HepG2 (cell line): ENCODE data around the gene ZDHHC24. TPM values are rescaled to one million over a fixed set of nuclear protein-coding genes. Genes with fewer than 3 reads are reported as not detected.

Experiments
- ATAC-seq: fragments of 200-7000 bp; cut with Tn5 transposase; 3 replicates; pipeline ENCODE4 v1.9.1; 2020; ENCODE audit warnings: mild to moderate bottlenecking, moderate library complexity
- BruUV-seq: library from RNA; stranded (reverse); fragments of 400-500 nt; replicated peaks from 2 replicates; lab custom pipeline; 2021; lab: Mats Ljungman, UMichigan
- CTCF ChIA-PET: fragments of 300-600 bp; formaldehyde crosslinking; extraction: SDS; loops from one replicate; lab custom pipeline; 2021; ENCODE audit warnings: low total read pairs, inconsistent platforms, low intra/inter-chr PET ratio; lab: Yijun Ruan, JAX
- POLR2A ChIA-PET: fragments of 350-600 bp; sonication (Branson Sonifier 250); formaldehyde crosslinking; loops from one replicate; lab custom pipeline; 2020; ENCODE audit warnings: antibody characterized with exemption, inconsistent platforms; lab: Yijun Ruan, JAX
- DNase-seq: peaks from one replicate; pipeline ENCODE4 v3.0.0-alpha.2; 2015; ENCODE audit warnings: low spot score
- FAIRE-seq: peaks from 3 replicates; lab custom pipeline; 2011; peaks lifted over from hg19 to GRCh38; lab: Jason Lieb, UNC
- H2AFZ ChIP-seq: one replicate; pipeline ENCODE4 v1.6.1; 2011; ENCODE audit warnings: low read length, inconsistent platforms
- H3K27ac ChIP-seq: fragments of 300-600 bp; 3 replicates; pipeline ENCODE4 v1.8.0; 2011; ENCODE audit warnings: mixed run types, mild to moderate bottlenecking, mixed read lengths, low read length, inconsistent platforms; ENCODE audit not compliant: insufficient read depth; ENCODE audit errors: extremely low read length
- H3K27me3 ChIP-seq, 2 experiments: fragments of 200-600 bp in 1 of 2; 2 replicates in 1 of 2; 3 replicates in 1 of 2; pipeline versions ENCODE4 v1.6.0 to v1.8.0; 2011; ENCODE audit warnings: low read length in 2 of 2, mild to moderate bottlenecking in 2 of 2, moderate library complexity in 2 of 2, inconsistent platforms in 1 of 2; ENCODE audit not compliant: insufficient read depth in 2 of 2, control insufficient read depth in 1 of 2
- H3K36me3 ChIP-seq, 2 experiments: fragments of 200-600 bp in 1 of 2; replicated peaks in 1 of 2; 2 replicates in 1 of 2; 3 replicates in 1 of 2; pipeline versions ENCODE4 v1.5.1 to v1.8.0; 2011; ENCODE audit warnings: low read length in 2 of 2, inconsistent platforms in 1 of 2; ENCODE audit not compliant: insufficient read depth in 2 of 2, control insufficient read depth in 1 of 2
- H3K4me1 ChIP-seq: 2 replicates; pipeline ENCODE4 v1.5.1; 2012; ENCODE audit warnings: low read length, inconsistent platforms; ENCODE audit not compliant: insufficient read depth
- H3K4me2 ChIP-seq: 2 replicates; pipeline ENCODE4 v1.6.0; 2011; ENCODE audit warnings: low read depth, low read length, inconsistent platforms
- H3K4me3 ChIP-seq, 3 experiments: fragments of 200-600 bp in 1 of 3; sonication (generic), shearing (Covaris generic) in 1 of 3; replicated peaks in 1 of 3; 2 replicates each; pipeline ENCODE4 v1.5.1; 2011 to 2016; ENCODE audit warnings: low read length in 3 of 3, inconsistent platforms in 2 of 3, low read depth in 2 of 3, mild to moderate bottlenecking in 2 of 3, control low read depth in 1 of 3, mixed read lengths in 1 of 3; ENCODE audit not compliant: insufficient read depth in 1 of 3
- H3K79me2 ChIP-seq: one replicate; pipeline ENCODE4 v1.6.1; 2011; ENCODE audit warnings: low read length, inconsistent platforms; ENCODE audit not compliant: insufficient read depth
- H3K9ac ChIP-seq: 2 replicates; pipeline ENCODE4 v1.6.0; 2011; ENCODE audit warnings: mild to moderate bottlenecking, low read depth, low read length, inconsistent platforms; ENCODE audit not compliant: insufficient read depth
- H3K9me3 ChIP-seq: 2 replicates; pipeline ENCODE4 v1.5.1; 2012; ENCODE audit warnings: mild to moderate bottlenecking, low read length
- H4K20me1 ChIP-seq: 2 replicates; pipeline ENCODE4 v1.6.0; 2011; ENCODE audit warnings: inconsistent platforms, mild to moderate bottlenecking, low read length, moderate library complexity; ENCODE audit not compliant: insufficient read depth
- AGO1 ChIP-seq: fragments of 200-400 bp; formaldehyde crosslinking; IDR thresholded peaks from 2 replicates; pipeline ENCODE4 v1.6.1; 2017; ENCODE audit warnings: mild to moderate bottlenecking, low read depth, low read length, moderate library complexity; ENCODE audit not compliant: poor library complexity, severe bottlenecking
- CHD4 ChIP-seq: fragments of 200-600 bp; sonication (generic); IDR thresholded peaks from 2 replicates; pipeline ENCODE4 v1.7.0; 2017; ENCODE audit warnings: mild to moderate bottlenecking, low read length, borderline replicate concordance
- GPBP1L1 ChIP-seq: sonication (generic); formaldehyde crosslinking; IDR thresholded peaks from 2 replicates; pipeline ENCODE4 v1.5.0; 2020; ENCODE audit warnings: mild to moderate bottlenecking, missing genetic modification reagents
- HNRNPL ChIP-seq: fragments of 200-400 bp; formaldehyde crosslinking; IDR thresholded peaks from 2 replicates; pipeline ENCODE4 v1.6.1; 2017; ENCODE audit warnings: mild to moderate bottlenecking, low read depth, low read length
- HOXA7 ChIP-seq: sonication (generic); formaldehyde crosslinking; IDR thresholded peaks from 2 replicates; pipeline ENCODE4 v1.8.1; 2022; ENCODE audit warnings: mild to moderate bottlenecking, missing genetic modification reagents, moderate library complexity
- MXD3 ChIP-seq: IDR thresholded peaks from 2 replicates; pipeline ENCODE4 v1.6.1; 2016; ENCODE audit warnings: mild to moderate bottlenecking, missing biosample characterization, missing genetic modification reagents
- SMAD1 ChIP-seq: sonication (generic); formaldehyde crosslinking; IDR thresholded peaks from 2 replicates; pipeline ENCODE4 v1.4.0; 2020; ENCODE audit warnings: missing genetic modification reagents, low read depth, mild to moderate bottlenecking, borderline replicate concordance
- SMARCC2 ChIP-seq: fragments of 450-650 bp; IDR thresholded peaks from 2 replicates; pipeline ENCODE4 v1.6.1; 2017; ENCODE audit warnings: antibody characterized with exemption, mild to moderate bottlenecking
- SNAPC2 ChIP-seq: sonication (generic); formaldehyde crosslinking; IDR thresholded peaks from 2 replicates; pipeline ENCODE4 v1.8.1; 2022; ENCODE audit warnings: mild to moderate bottlenecking, missing genetic modification reagents
- SP4 ChIP-seq: sonication (generic); formaldehyde crosslinking; IDR thresholded peaks from 2 replicates; pipeline ENCODE4 v1.8.1; 2023; ENCODE audit warnings: mild to moderate bottlenecking, missing genetic modification reagents
- SSRP1 ChIP-seq: IDR thresholded peaks from 2 replicates; pipeline ENCODE4 v1.6.1; 2016; ENCODE audit warnings: control low read depth
- TCF7L2 ChIP-seq: IDR thresholded peaks from 2 replicates; pipeline ENCODE4 v1.6.1; 2011; ENCODE audit warnings: mild to moderate bottlenecking, low read depth, low read length, moderate library complexity
- ZNF10 ChIP-seq: sonication (generic); formaldehyde crosslinking; IDR thresholded peaks from 2 replicates; pipeline ENCODE4 v1.4.0; 2020; ENCODE audit warnings: mild to moderate bottlenecking, low read depth, missing genetic modification reagents, borderline replicate concordance
- ZNF335 ChIP-seq: sonication (generic); formaldehyde crosslinking; IDR thresholded peaks from 2 replicates; pipeline ENCODE4 v1.4.0; 2020; ENCODE audit warnings: missing genetic modification reagents
- ZNF512 ChIP-seq: sonication (generic); formaldehyde crosslinking; IDR thresholded peaks from 2 replicates; pipeline ENCODE4 v1.4.0; 2020; ENCODE audit warnings: mild to moderate bottlenecking, missing genetic modification reagents
- ZNF564 ChIP-seq: sonication (generic); formaldehyde crosslinking; IDR thresholded peaks from 2 replicates; pipeline ENCODE4 v1.8.1; 2023; ENCODE audit warnings: mild to moderate bottlenecking, missing genetic modification reagents
- WGBS: methylation state at CpG from one replicate; pipeline ENCODE4 v1.1.6; 2017; ENCODE audit warnings: low lambda C conversion rate; 5-methylcytosine and 5-hydroxymethylcytosine counted together
- in situ Hi-C: cut with HindIII; loops from 2 replicates; pipeline ENCODE4 v1.10.0; 2017; ENCODE audit warnings: low pct_unique_long_range_greater_than_20kb; ENCODE audit not compliant: extremely low pct_ligation_motif_present
- intact Hi-C: fragments of 100-400 bp; cut with micrococcal nuclease; formaldehyde crosslinking; loops from one replicate; pipeline ENCODE4 v1.10.0; 2022; ENCODE audit not compliant: unreplicated experiment
- polyA plus RNA-seq, 8 experiments: library from polyadenylated mRNA; depleted of rRNA in 3 of 8; stranded (reverse) in 7 of 8; unstranded in 1 of 8; fragments of >200 nt; fragmentation: Illumina TruSeq in 4 of 8; extraction: Trizol in 4 of 8; gene quantifications; 2 replicates each; pipeline versions ENCODE4 v1.2.1 to v1.2.3, GENCODE V29; 2011 to 2016; ENCODE audit warnings: low read depth in 4 of 8, missing spikeins in 1 of 8, mixed read lengths in 1 of 8; ENCODE audit not compliant: insufficient read depth in 1 of 8
- total RNA-seq, 5 experiments: library from RNA; depleted of rRNA; stranded (reverse); fragments of >200 nt; fragmentation: Illumina TruSeq; extraction: Trizol; gene quantifications; 2 replicates each; pipeline ENCODE4 v1.2.3, GENCODE V29; 2016; ENCODE audit warnings: low read depth in 1 of 5
- TF ChIP-seq, protein P1 (sequence below): IDR thresholded peaks from 2 replicates; pipeline ENCODE4 v1.6.1; 2016
- TF ChIP-seq, protein P2 (sequence below): sonication (generic); formaldehyde crosslinking; IDR thresholded peaks from 2 replicates; pipeline ENCODE4 v1.5.0; 2020; ENCODE audit warnings: missing genetic modification reagents

The ZDHHC24 gene
- total and polyA plus RNA-seq, 2 of the 13 experiments (the other 11 are each of a cell fraction or from before 2014, with no cell fraction given) = 4.3 TPM

DNA sequence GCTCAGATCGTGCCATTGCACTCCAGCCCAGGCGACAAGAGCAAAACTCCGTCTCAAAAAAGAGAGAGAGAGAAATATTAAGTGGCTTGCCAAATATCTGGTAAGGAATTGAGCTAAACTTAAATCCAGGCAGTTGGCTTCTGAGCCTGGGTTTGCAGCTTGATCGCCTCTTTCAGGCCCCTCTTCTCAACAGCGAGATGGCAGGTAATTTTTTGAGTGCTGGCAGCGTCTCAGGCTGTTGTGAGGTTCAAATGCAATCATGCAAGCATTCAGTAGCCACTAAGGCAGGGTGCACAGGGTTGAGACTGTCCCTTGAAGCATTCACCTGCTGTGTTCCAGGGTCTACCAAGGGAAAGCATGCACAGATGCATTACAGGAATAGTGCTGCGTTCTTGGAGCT is 23.2 kb upstream of the ZDHHC24 start:
- no peak for DNase-seq
- Histone ChIP-seq H3K36me3 (no peaks in the 10 kb centered on the region), H3K4me1 (no peaks in the 10 kb centered on the region), H3K27ac (no peak overlapping the region), H3K27me3 (peaks cover 3 to 38% of the 10 kb centered on the region in 2 experiments; a peak in 4 of 5 replicates), H3K9me3 (no peaks in the 10 kb centered on the region)
- no TSS peak for BruUV-seq
- in situ Hi-C loops = loop anchor here (25.0 kb wide), 1 partner anchor 268 kb away; the partner anchor contains the start of gene RCE1
- 63% methylated on average over 5 of the region's 7 CpGs for WGBS
- POLR2A ChIA-PET = no interaction called here
- CTCF ChIA-PET = no interaction called here
- TF ChIP-seq, protein P1, sequence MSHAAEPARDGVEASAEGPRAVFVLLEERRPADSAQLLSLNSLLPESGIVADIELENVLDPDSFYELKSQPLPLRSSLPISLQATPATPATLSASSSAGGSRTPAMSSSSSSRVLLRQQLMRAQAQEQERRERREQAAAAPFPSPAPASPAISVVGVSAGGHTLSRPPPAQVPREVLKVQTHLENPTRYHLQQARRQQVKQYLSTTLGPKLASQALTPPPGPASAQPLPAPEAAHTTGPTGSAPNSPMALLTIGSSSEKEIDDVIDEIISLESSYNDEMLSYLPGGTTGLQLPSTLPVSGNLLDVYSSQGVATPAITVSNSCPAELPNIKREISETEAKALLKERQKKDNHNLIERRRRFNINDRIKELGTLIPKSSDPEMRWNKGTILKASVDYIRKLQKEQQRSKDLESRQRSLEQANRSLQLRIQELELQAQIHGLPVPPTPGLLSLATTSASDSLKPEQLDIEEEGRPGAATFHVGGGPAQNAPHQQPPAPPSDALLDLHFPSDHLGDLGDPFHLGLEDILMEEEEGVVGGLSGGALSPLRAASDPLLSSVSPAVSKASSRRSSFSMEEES (CRISPR knock-in tag) = no peak
- TF ChIP-seq ZNF10 (CRISPR knock-in tag) = no peak
- TF ChIP-seq SMAD1 = no peak
- TF ChIP-seq SMARCC2 = no peak
- TF ChIP-seq SSRP1 (CRISPR knock-in tag) = no peak
- TF ChIP-seq ZNF512 = no peak
- TF ChIP-seq SP4 (CRISPR knock-in tag) = no peak
- no peak for TF ChIP-seq HNRNPL
- no peak for TF ChIP-seq ZNF335 (CRISPR knock-in tag)
- TF ChIP-seq MXD3 (CRISPR knock-in tag) = no peak
- no peak for TF ChIP-seq ZNF564 (CRISPR knock-in tag)
- TF ChIP-seq, protein P2, sequence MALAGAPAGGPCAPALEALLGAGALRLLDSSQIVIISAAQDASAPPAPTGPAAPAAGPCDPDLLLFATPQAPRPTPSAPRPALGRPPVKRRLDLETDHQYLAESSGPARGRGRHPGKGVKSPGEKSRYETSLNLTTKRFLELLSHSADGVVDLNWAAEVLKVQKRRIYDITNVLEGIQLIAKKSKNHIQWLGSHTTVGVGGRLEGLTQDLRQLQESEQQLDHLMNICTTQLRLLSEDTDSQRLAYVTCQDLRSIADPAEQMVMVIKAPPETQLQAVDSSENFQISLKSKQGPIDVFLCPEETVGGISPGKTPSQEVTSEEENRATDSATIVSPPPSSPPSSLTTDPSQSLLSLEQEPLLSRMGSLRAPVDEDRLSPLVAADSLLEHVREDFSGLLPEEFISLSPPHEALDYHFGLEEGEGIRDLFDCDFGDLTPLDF (CRISPR knock-in tag) = no peak
- TF ChIP-seq SNAPC2 (CRISPR knock-in tag) = no peak
- no peak for TF ChIP-seq TCF7L2
- TF ChIP-seq CHD4 = no peak
- no peak for TF ChIP-seq AGO1
- TF ChIP-seq GPBP1L1 = no peak
- no peak for TF ChIP-seq HOXA7
- TF ChIP-seq, all 625 proteins: peak for 0
- Histone ChIP-seq H3K9ac (no peak overlapping the region), H4K20me1 (no peaks in the 10 kb centered on the region), H3K79me2 (no peaks in the 10 kb centered on the region), H3K4me3 (no peak overlapping the region), H2AFZ (no peak overlapping the region), H3K4me2 (no peak overlapping the region)
- ATAC-seq = no peak
- intact Hi-C loops = no loop called here
- FAIRE-seq = no peak
